ENCODE measurements around the gene TMEM229B. TPM values are rescaled to one million over a fixed set of nuclear protein-coding genes. Genes with fewer than 3 reads are reported as not detected.

The TMEM229B gene
- total RNA-seq, 2 experiments from 2014 or later: 20.0 to 20.9 TPM

- ATAC-seq (ENCODE audit: low read depth): no peak
- POLR2A ChIA-PET: no interaction called here
- H3K27ac Mint-ChIP-seq: no peak overlapping the region
- peaks cover 4% of the 10 kb centered on the region for H3K4me1 Mint-ChIP-seq
- no peaks in the 10 kb centered on the region for H3K9me3 Mint-ChIP-seq
- H3K4me3 Mint-ChIP-seq: no peak overlapping the region
- DNase-seq: no peak
- H3K36me3 Mint-ChIP-seq: no peaks in the 10 kb centered on the region
- H3K27me3 Mint-ChIP-seq: no peaks in the 10 kb centered on the region
Measured at GRCh38 chr14:67473290-67474082, 15.0 kb downstream of the TMEM229B start.

GRCh38 chr14:67472726-67473125 lies 15.8 kb downstream of the TMEM229B start:
- no peak for ATAC-seq (ENCODE audit: low read depth)
- H3K4me3 Mint-ChIP-seq: no peak overlapping the region
- no peaks in the 10 kb centered on the region for H3K27me3 Mint-ChIP-seq
- H3K4me1 Mint-ChIP-seq: peaks cover 5% of the 10 kb centered on the region
- H3K36me3 Mint-ChIP-seq: no peaks in the 10 kb centered on the region
- no peaks in the 10 kb centered on the region for H3K9me3 Mint-ChIP-seq
- POLR2A ChIA-PET: no interaction called here
- DNase-seq: no peak
- no peak overlapping the region for H3K27ac Mint-ChIP-seq

GRCh38 chr14:67469954-67470353 lies 18.6 kb downstream of the TMEM229B start:
- ATAC-seq (ENCODE audit: low read depth): no peak

GRCh38 chr14:67468378-67468730 lies 20.2 kb downstream of the TMEM229B start:
- Mint-ChIP-seq H3K4me1 (peaks cover 29% of the 10 kb centered on the region), H3K27ac (no peak overlapping the region)
- POLR2A ChIA-PET: interaction anchor here (0.9 to 1.0 kb wide), 2 partner anchors 13 to 42 kb away, joined by 3 to 4 read pairs; no protein-coding TSS in a partner anchor

More at GRCh38 chr14:67469954-67470353, 18.6 kb downstream of the TMEM229B start:
- DNase-seq: no peak
- no peaks in the 10 kb centered on the region for H3K36me3 Mint-ChIP-seq
- H3K4me1 Mint-ChIP-seq: peaks cover 17% of the 10 kb centered on the region
- no peaks in the 10 kb centered on the region for H3K9me3 Mint-ChIP-seq
- POLR2A ChIA-PET: interaction anchor here (1.0 kb wide), 1 partner anchor 18 kb away, joined by 4 read pairs; the partner anchor contains the start of gene TMEM229B
- no peak overlapping the region for H3K4me3 Mint-ChIP-seq
- H3K27ac Mint-ChIP-seq: peak overlapping the region; percentile 58
- peaks cover 2% of the 10 kb centered on the region for H3K27me3 Mint-ChIP-seq

GRCh38 chr14:67467134-67467533 lies 21.4 kb downstream of the TMEM229B start:
- no peak overlapping the region for H3K4me3 Mint-ChIP-seq
- peaks cover 2% of the 10 kb centered on the region for H3K27me3 Mint-ChIP-seq
- no peak for ATAC-seq (ENCODE audit: low read depth)
- H3K4me1 Mint-ChIP-seq: peaks cover 29% of the 10 kb centered on the region
- POLR2A ChIA-PET: no interaction called here
- no peak overlapping the region for H3K27ac Mint-ChIP-seq
- no peak for DNase-seq
- H3K9me3 Mint-ChIP-seq: no peaks in the 10 kb centered on the region
- H3K36me3 Mint-ChIP-seq: no peaks in the 10 kb centered on the region

More at GRCh38 chr14:67468378-67468730, 20.2 kb downstream of the TMEM229B start:
- H3K9me3 Mint-ChIP-seq: no peaks in the 10 kb centered on the region
- H3K27me3 Mint-ChIP-seq: peaks cover 2% of the 10 kb centered on the region
- no peak overlapping the region for H3K4me3 Mint-ChIP-seq
- ATAC-seq (ENCODE audit: low read depth) (no peak), DNase-seq (no peak)
- H3K36me3 Mint-ChIP-seq: no peaks in the 10 kb centered on the region

GRCh38 chr14:67464879-67465278 lies 23.6 kb downstream of the TMEM229B start:
- Mint-ChIP-seq H3K36me3 (no peaks in the 10 kb centered on the region), H3K27me3 (peaks cover 10% of the 10 kb centered on the region), H3K4me3 (peak overlapping the region; percentile 47), H3K27ac (peak overlapping the region; percentile 25), H3K4me1 (peaks cover 33% of the 10 kb centered on the region), H3K9me3 (no peaks in the 10 kb centered on the region)
- POLR2A ChIA-PET: interaction anchor here (1.0 kb wide), 1 partner anchor 24 kb away, joined by 3 read pairs; the partner anchor contains the start of gene TMEM229B
- DNase-seq (no peak), ATAC-seq (ENCODE audit: low read depth) (no peak)

GRCh38 chr14:67464377-67464776 lies 24.1 kb downstream of the TMEM229B start:
- Mint-ChIP-seq H3K4me1 (peaks cover 33% of the 10 kb centered on the region), H3K9me3 (no peaks in the 10 kb centered on the region), H3K27ac (peak overlapping the region; percentile 25), H3K4me3 (peak overlapping the region; percentile 47), H3K36me3 (no peaks in the 10 kb centered on the region), H3K27me3 (peaks cover 10% of the 10 kb centered on the region)
- DNase-seq (peak; percentile 45), ATAC-seq (ENCODE audit: low read depth) (peak; percentile 69)
- POLR2A ChIA-PET: interaction anchor here (1.0 kb wide), 1 partner anchor 24 kb away, joined by 4 read pairs; the partner anchor contains the start of gene TMEM229B

- POLR2A ChIA-PET: interaction anchor here (1.0 kb wide), 1 partner anchor 25 kb away, joined by 4 read pairs; the partner anchor contains the start of gene TMEM229B
- H3K36me3 Mint-ChIP-seq: no peaks in the 10 kb centered on the region
- DNase-seq (no peak), ATAC-seq (ENCODE audit: low read depth) (peak; percentile 30)
- H3K9me3 Mint-ChIP-seq: no peaks in the 10 kb centered on the region
- no peak overlapping the region for H3K4me3 Mint-ChIP-seq
- peaks cover 10% of the 10 kb centered on the region for H3K27me3 Mint-ChIP-seq
- no peak overlapping the region for H3K27ac Mint-ChIP-seq
- H3K4me1 Mint-ChIP-seq: peaks cover 32% of the 10 kb centered on the region
Measured at GRCh38 chr14:67463900-67464299, 24.6 kb downstream of the TMEM229B start.

- Mint-ChIP-seq H3K27me3 (peaks cover 18% of the 10 kb centered on the region), H3K27ac (no peak overlapping the region), H3K36me3 (no peaks in the 10 kb centered on the region), H3K9me3 (no peaks in the 10 kb centered on the region), H3K4me1 (peaks cover 22% of the 10 kb centered on the region), H3K4me3 (no peak overlapping the region)
- no peak for ATAC-seq (ENCODE audit: low read depth)
- POLR2A ChIA-PET: no interaction called here
- DNase-seq: no peak
Measured at GRCh38 chr14:67461996-67462395, 26.5 kb downstream of the TMEM229B start.

- POLR2A ChIA-PET: no interaction called here
- no peak overlapping the region for H3K27ac Mint-ChIP-seq
- no peak overlapping the region for H3K4me3 Mint-ChIP-seq
- H3K4me1 Mint-ChIP-seq: peaks cover 21% of the 10 kb centered on the region
- ATAC-seq (ENCODE audit: low read depth) (no peak), DNase-seq (no peak)
- peaks cover 18% of the 10 kb centered on the region for H3K27me3 Mint-ChIP-seq
- no peaks in the 10 kb centered on the region for H3K9me3 Mint-ChIP-seq
- no peaks in the 10 kb centered on the region for H3K36me3 Mint-ChIP-seq
Measured at GRCh38 chr14:67461341-67461985, 27.1 kb downstream of the TMEM229B start.

GRCh38 chr14:67459336-67459735 lies 29.2 kb downstream of the TMEM229B start:
- no peak overlapping the region for H3K4me3 Mint-ChIP-seq
- no peaks in the 10 kb centered on the region for H3K9me3 Mint-ChIP-seq
- ATAC-seq (ENCODE audit: low read depth): no peak
- no peaks in the 10 kb centered on the region for H3K36me3 Mint-ChIP-seq
- DNase-seq: no peak
- POLR2A ChIA-PET: no interaction called here
- peaks cover 10% of the 10 kb centered on the region for H3K4me1 Mint-ChIP-seq
- peaks cover 15% of the 10 kb centered on the region for H3K27me3 Mint-ChIP-seq
- no peak overlapping the region for H3K27ac Mint-ChIP-seq

- peaks cover 4% of the 10 kb centered on the region for H3K4me1 Mint-ChIP-seq
- no peak overlapping the region for H3K4me3 Mint-ChIP-seq
- no peak overlapping the region for H3K27ac Mint-ChIP-seq
- no peak for DNase-seq
- no peak for ATAC-seq (ENCODE audit: low read depth)
- peaks cover 15% of the 10 kb centered on the region for H3K27me3 Mint-ChIP-seq
- POLR2A ChIA-PET: no interaction called here
- H3K9me3 Mint-ChIP-seq: no peaks in the 10 kb centered on the region
- H3K36me3 Mint-ChIP-seq: no peaks in the 10 kb centered on the region
Measured at GRCh38 chr14:67457782-67458181, 30.7 kb downstream of the TMEM229B start.

GRCh38 chr14:67456732-67457131 lies 31.8 kb downstream of the TMEM229B start:
- no peak for ATAC-seq (ENCODE audit: low read depth)
- POLR2A ChIA-PET: no interaction called here

More at GRCh38 chr14:67456732-67457131, 31.8 kb downstream of the TMEM229B start:
- Mint-ChIP-seq H3K27ac (no peak overlapping the region), H3K4me1 (peaks cover 2% of the 10 kb centered on the region), H3K9me3 (no peaks in the 10 kb centered on the region), H3K4me3 (no peak overlapping the region), H3K27me3 (peaks cover 12% of the 10 kb centered on the region), H3K36me3 (no peaks in the 10 kb centered on the region)
- no peak for DNase-seq
